GM19468 (cell line): Measurements from ENCODE around the gene PRR19.
"Not testable (repeated sequence)": the region's sequence is repeated elsewhere in the genome, so short reads cannot be mapped to it uniquely, and the experiment has no call there.

Experiments
- ATAC-seq: cut with Tn5 transposase; IDR thresholded peaks from one replicate; pipeline ENCODE4 v1.9.1; 2021; ENCODE audit warnings: mild to moderate bottlenecking, moderate library complexity, moderate number of reproducible peaks; ENCODE audit not compliant: unreplicated experiment; ENCODE audit errors: extremely low read depth

Gene PRR19

GRCh38 chr19:42323473-42323851, 21.5 kb downstream of the PRR19 start:
- no peak for ATAC-seq

- no peak for ATAC-seq
These were observed 22.1 kb downstream of the PRR19 start for GRCh38 chr19:42323852-42324654.

GRCh38 chr19:42324655-42325307, 22.8 kb downstream of the PRR19 start:
- no peak for ATAC-seq

- peak; percentile 79 for ATAC-seq
These were observed 23.5 kb downstream of the PRR19 start, which contains the start of gene MEGF8 for GRCh38 chr19:42325308-42325895. Gene MEGF8 (plus strand): TSS chr19:42325635. CDS start chr19:42326244, 609 bp downstream.

GRCh38 chr19:42325896-42326771, 24.2 kb downstream of the PRR19 start:
- ATAC-seq, result no peak

GRCh38 chr19:42326969-42327368, 25.0 kb downstream of the PRR19 start:
- no peak for ATAC-seq

GRCh38 chr19:42327381-42327780, 25.4 kb downstream of the PRR19 start:
- ATAC-seq, result no peak

- no peak for ATAC-seq
These were observed 26.2 kb downstream of the PRR19 start for GRCh38 chr19:42328106-42328505.

GRCh38 chr19:42328854-42329253, 26.9 kb downstream of the PRR19 start:
- no peak for ATAC-seq

GRCh38 chr19:42330241-42330711, 28.3 kb downstream of the PRR19 start:
- no peak for ATAC-seq

GRCh38 chr19:42331333-42331732, 29.4 kb downstream of the PRR19 start:
- not testable (repeated sequence) for ATAC-seq

- no peak for ATAC-seq
These were observed 30.1 kb downstream of the PRR19 start for GRCh38 chr19:42332059-42332458.

- ATAC-seq, result no peak
These were observed 31.1 kb downstream of the PRR19 start for GRCh38 chr19:42333018-42333417.

- no peak for ATAC-seq
These were observed 32.2 kb downstream of the PRR19 start for GRCh38 chr19:42333975-42334696.

- ATAC-seq, result no peak
These were observed 32.9 kb downstream of the PRR19 start for GRCh38 chr19:42334697-42335373.

- no peak for ATAC-seq
These were observed 33.5 kb downstream of the PRR19 start for GRCh38 chr19:42335374-42335936.

GRCh38 chr19:42335971-42336370, 34.0 kb downstream of the PRR19 start:
- no peak for ATAC-seq

- ATAC-seq, result not testable (repeated sequence)
These were observed 37.4 kb downstream of the PRR19 start for GRCh38 chr19:42339126-42339860.
